Measurements from ENCODE around the gene OVCH2. TPM values are rescaled to one million over a fixed set of nuclear protein-coding genes. Genes with fewer than 3 reads are reported as not detected.

The OVCH2 gene
- total and polyA plus RNA-seq, 10 of the 15 experiments (the other 5 are each of a cell fraction or from before 2014, with no cell fraction given): not detected

GRCh38 chr11:7670641-7671040 lies 35.6 kb downstream of the OVCH2 start:
- H3K4me3 ChIP-seq: no peak overlapping the region
- no TSS peak for BruUV-seq (replicated peaks)
- H3K9me3 ChIP-seq (replicated peaks; ENCODE audit: control insufficient read depth, insufficient read depth, low read length): no peaks in the 10 kb centered on the region; the same call in 2 of the 3 replicates
- TF ChIP-seq CEBPZ (IDR thresholded peaks at IDR 0.05; ENCODE audit: low read depth, low read length) (no peak), RUNX3 (IDR thresholded peaks at IDR 0.05; ENCODE audit: low read length) (no peak), ASH2L (IDR thresholded peaks at IDR 0.05; ENCODE audit: borderline replicate concordance, low read depth) (no peak), CBX3 (IDR thresholded peaks at IDR 0.05; ENCODE audit: borderline replicate concordance, low read depth) (no peak), ETV6 (conservative IDR thresholded peaks at IDR 0.05 in 1 of 2, IDR thresholded peaks at IDR 0.05 in 1 of 2; ENCODE audit: borderline replicate concordance in 1 of 2, low read depth in 1 of 2) (no peak)
- no peak overlapping the region for H3K9ac ChIP-seq (ENCODE audit: control insufficient read depth, insufficient read depth, low read length)
- intact Hi-C loops (cut with micrococcal nuclease; ENCODE audit: unreplicated experiment) (no loop called here), in situ Hi-C loops (cut with MboI) (no loop called here)
- peak overlapping the region; percentile 32 for H3K4me2 ChIP-seq (ENCODE audit: control insufficient read depth, insufficient read depth)
- H3K27ac ChIP-seq (ENCODE audit: control insufficient read depth, insufficient read depth): peak overlapping the region; percentile 12; the same call in 1 of the 2 replicates
- DNase-seq (ENCODE audit: low read depth, low spot score) (no peak), FAIRE-seq (peak; percentile 54), ATAC-seq (no peak)
- H3K79me2 ChIP-seq (ENCODE audit: control insufficient read depth, insufficient read depth, low read length): peaks cover 2% of the 10 kb centered on the region
- H3K36me3 ChIP-seq (ENCODE audit: control insufficient read depth in 2 of 2, insufficient read depth in 2 of 2, low read length in 1 of 2): peaks cover 1 to 13% of the 10 kb centered on the region in 2 experiments; a peak in 3 of 4 replicates
- H2AFZ ChIP-seq (ENCODE audit: control insufficient read depth, low read depth, low read length): no peak overlapping the region
- peaks cover 40% of the 10 kb centered on the region for H3K4me1 ChIP-seq (ENCODE audit: control insufficient read depth, insufficient read depth, low read length)
- ChIA-PET POLR2A (interaction anchor here (1.0 kb wide), 1 partner anchor 14 kb away, joined by 3 read pairs; no protein-coding TSS in a partner anchor), CTCF (interaction anchor here (1.4 to 3.0 kb wide), 6 partner anchors 15 to 318 kb away, joined by 4 to 11 read pairs (median 8); partner anchors contain the start of gene PPFIBP2), RAD21 (ENCODE audit: unreplicated experiment) (interaction anchor here (1.1 to 1.6 kb wide), 2 partner anchors 158 to 160 kb away, joined by 4 to 5 read pairs; no protein-coding TSS in a partner anchor), SMC1A (ENCODE audit: uncharacterized antibody, unreplicated experiment) (interaction anchor here (0.6 to 2.7 kb wide), 6 partner anchors 15 to 155 kb away, joined by 3 to 9 read pairs (median 4); no protein-coding TSS in a partner anchor)
- no peaks in the 10 kb centered on the region for H4K20me1 ChIP-seq (ENCODE audit: control insufficient read depth, insufficient read depth)
- no peaks in the 10 kb centered on the region for H3K27me3 ChIP-seq (replicated peaks in 1 of 2; ENCODE audit: control insufficient read depth in 2 of 2, insufficient read depth in 2 of 2, low read length in 1 of 2)
- 78% methylated on average over 4 of the region's 4 CpGs for WGBS (ENCODE audit: insufficient coverage, insufficient replicate concordance, low lambda C conversion rate, missing lambda C conversion rate)
